Motor neuron (in vitro differentiated cells): ENCODE data around the gene MBP. TPM values are rescaled to one million over a fixed set of nuclear protein-coding genes. Genes with fewer than 3 reads are reported as not detected.

Experiments used
- ATAC-seq, 8 experiments: fragments of 200-7000 bp; cut with Tn5 transposase; replicated peaks in 6 of 8; 2 replicates each; pipeline ENCODE4 v1.8.0; 2021; ENCODE audit warnings: mild to moderate bottlenecking in 8 of 8, moderate library complexity in 8 of 8
- H3K27ac ChIP-seq, 2 donors: fragments of 250-450 bp; sonication (Bioruptor Pico); 2 replicates each; pipeline ENCODE4 v1.9.0; 2021; ENCODE audit warnings: antibody characterized with exemption in 2 of 2, mild to moderate bottlenecking in 2 of 2, moderate library complexity in 1 of 2
- H3K4me1 ChIP-seq, 2 donors: fragments of 250-450 bp; sonication (Bioruptor Pico); replicated peaks in 1 of 2; 2 replicates each; pipeline ENCODE4 v1.6.1; 2021; ENCODE audit warnings: antibody characterized with exemption in 2 of 2, mild to moderate bottlenecking in 2 of 2, moderate library complexity in 1 of 2
- H3K4me3 ChIP-seq, 5 donors: fragments of 250-450 bp; sonication (Bioruptor Pico); 2 replicates each; pipeline ENCODE4 v1.9.0; 2021; ENCODE audit warnings: antibody characterized with exemption in 5 of 5, mild to moderate bottlenecking in 5 of 5, moderate library complexity in 4 of 5
- WGBS, 10 experiments: fragments of 450-650 bp; shearing (Covaris generic); methylation state at CpG; one replicate each; pipeline ENCODE4 v1.0.0; 2022; 5-methylcytosine and 5-hydroxymethylcytosine counted together
- in situ Hi-C, 9 experiments: fragments of 400-800 bp; cut with MboI; loops; one replicate each; pipeline ENCODE4 v1.15.0; 2021; ENCODE audit warnings: low sequenced_read_pairs in 9 of 9, low pct_unique_long_range_greater_than_20kb in 2 of 9; ENCODE audit not compliant: unreplicated experiment in 9 of 9
- total RNA-seq, 8 experiments: library from RNA; unstranded; fragments of 300-600 nt; gene quantifications; 2 replicates each; pipeline versions ENCODE4 v1.2.3 to v1.2.4, GENCODE V29; 2022

MBP gene
- total RNA-seq, 8 experiments from 2014 or later: 1.6 to 52.1 (median 4.0) TPM

DNA sequence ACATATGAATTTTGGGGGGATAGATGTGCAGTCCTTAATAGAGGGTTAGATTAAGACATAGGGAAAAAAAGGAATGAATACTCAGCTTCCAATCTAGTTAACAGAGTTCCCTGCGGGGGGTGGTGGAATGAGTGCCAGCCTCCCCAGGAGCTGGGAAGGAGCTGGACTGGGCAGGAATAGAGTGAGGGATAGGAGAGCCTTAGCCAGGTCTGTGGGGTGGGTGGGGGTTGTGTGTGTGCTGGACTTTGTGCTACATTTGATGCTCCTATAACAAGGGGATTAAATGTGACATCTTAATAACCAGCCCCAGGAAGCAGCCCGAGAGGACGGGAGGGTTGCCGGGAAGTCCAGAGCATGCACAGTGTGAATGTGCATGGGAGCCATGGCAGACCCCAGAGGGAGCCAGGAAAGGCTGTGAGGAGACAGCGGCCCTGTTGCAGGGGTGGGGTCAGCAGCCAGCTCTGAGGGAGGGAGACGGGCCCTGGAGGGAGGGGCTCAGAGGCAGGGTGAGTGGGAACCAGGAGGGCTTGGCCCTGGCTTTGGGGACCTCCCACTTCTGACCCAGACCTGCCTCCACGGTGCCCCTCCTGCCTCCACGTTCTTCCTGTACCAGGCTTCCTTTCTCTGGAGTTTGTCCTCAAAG lies 3.6 kb upstream of the MBP start:
- no peak overlapping the region for H3K4me3 ChIP-seq
- no peak for ATAC-seq
- in situ Hi-C loops: no loop called here
- no peak overlapping the region for H3K27ac ChIP-seq
- peaks cover 1 to 2% of the 10 kb centered on the region in 2 donors for H3K4me1 ChIP-seq
- WGBS, 10 experiments: 60 to 100% (median 75%) methylated on average over 1 to 4 of the region's 8 CpGs; no CpG with 5 or more reads in 7 of the 10 experiments

DNA sequence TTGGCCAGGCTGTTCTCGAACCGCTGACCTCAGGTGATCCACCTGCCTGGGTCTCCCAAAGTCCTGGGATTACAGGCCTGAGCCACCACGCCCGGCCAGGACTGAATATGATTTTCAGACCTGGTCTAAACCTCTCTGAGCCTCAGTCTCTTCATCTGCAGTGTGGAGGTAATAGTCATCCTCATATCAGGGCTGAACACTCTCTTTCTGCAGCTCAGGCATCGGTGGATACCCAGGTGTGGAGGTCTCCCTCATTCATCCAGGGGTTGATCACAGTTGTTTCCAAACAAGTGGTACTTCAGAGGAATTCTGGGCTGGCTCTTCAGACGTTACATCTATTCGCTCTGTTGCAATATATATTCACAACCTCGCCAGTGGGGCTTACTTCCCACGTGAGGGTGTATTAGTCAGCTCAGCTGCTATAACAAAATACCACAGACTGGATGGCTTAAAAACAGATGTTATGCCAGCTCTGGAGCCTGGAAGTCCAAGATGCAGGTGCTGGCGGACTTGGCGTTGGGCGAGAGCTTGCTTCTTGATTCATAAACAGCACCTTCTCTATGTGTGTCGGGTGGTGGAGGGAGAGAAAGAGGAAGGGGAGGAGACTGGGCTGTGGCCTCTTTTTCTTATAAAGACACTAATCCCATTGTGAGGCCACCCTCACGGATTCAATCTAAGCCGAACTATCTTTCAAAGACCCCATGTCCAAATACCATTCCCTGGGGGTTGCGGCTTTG lies 2.9 kb upstream of the MBP start:
- Histone ChIP-seq H3K4me1 (peaks cover 2 to 8% of the 10 kb centered on the region in 2 donors), H3K4me3 (no peak overlapping the region), H3K27ac (no peak overlapping the region)
- no peak for ATAC-seq
- in situ Hi-C loops: no loop called here
- 76 to 100% (median 94%) methylated on average over 2 to 10 of the region's 16 CpGs; no CpG with 5 or more reads in 2 of the 10 experiments for WGBS, 10 experiments

DNA sequence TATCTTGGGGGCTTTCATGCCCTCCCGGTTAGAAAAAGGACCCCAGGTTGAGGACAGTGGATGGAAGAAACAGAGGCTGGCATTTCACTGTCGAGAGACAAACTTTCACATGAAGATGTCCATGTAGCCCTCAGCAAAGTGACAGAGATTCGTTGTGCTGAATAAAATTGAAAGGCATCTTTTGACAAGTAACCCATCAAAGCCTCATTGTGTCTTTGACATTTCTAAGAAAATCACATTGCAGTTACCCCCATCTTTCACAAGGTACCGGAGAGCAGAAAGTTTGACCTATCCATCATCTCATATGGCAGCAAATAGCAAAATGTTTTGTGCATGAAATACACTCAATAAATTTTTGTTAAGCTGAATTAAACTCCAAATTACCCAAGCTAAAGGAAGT lies 2.0 kb upstream of the MBP start:
- no peak for ATAC-seq
- 60 to 100% (median 85%) methylated on average over 1 to 4 of the region's 4 CpGs; no CpG with 5 or more reads in 3 of the 10 experiments for WGBS, 10 experiments
- in situ Hi-C loops: no loop called here
- Histone ChIP-seq H3K4me1 (peaks cover 2 to 8% of the 10 kb centered on the region in 2 donors), H3K4me3 (no peak overlapping the region), H3K27ac (no peak overlapping the region)

DNA sequence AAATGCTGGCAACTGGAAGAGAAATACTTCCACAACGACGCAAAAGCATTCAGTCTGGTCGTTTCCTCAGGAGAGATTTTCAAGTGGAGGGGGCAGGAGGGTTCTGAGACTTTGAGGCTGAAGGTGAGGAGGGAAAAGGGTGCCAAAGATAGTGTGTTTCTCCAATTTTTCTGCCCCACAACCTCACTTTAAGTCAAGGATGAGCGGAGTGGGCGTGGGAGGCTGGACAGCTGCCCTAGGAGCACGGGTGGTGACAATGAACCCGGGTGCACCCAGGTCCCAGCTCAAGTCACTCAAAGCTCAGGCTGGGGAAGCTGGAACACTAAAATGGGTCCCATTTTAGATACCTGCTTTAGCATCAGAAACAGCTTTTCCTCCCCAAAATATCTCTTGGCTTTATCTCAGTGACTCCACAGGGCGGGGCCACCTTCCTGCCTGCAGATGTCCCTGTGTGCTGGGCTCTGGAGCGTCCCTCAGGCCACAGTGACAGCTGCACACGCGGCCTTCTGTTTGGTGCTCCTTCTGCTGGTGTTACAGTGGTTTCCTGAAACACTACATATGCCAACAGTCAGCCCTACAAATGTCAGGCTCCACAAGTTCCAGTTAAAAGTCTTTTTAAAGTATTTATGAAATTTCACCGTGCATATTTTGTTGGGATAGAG lies 1.4 kb upstream of the MBP start:
- peak in 7 of 8 experiments; percentile 12 to 53 (median 38) for ATAC-seq
- Histone ChIP-seq H3K27ac (no peak overlapping the region), H3K4me1 (peaks cover 2 to 12% of the 10 kb centered on the region in 2 donors), H3K4me3 (no peak overlapping the region)
- in situ Hi-C loops: no loop called here
- WGBS, 10 experiments: 16 to 100% (median 50%) methylated on average over 1 to 9 of the region's 12 CpGs; no CpG with 5 or more reads in 2 of the 10 experiments

DNA sequence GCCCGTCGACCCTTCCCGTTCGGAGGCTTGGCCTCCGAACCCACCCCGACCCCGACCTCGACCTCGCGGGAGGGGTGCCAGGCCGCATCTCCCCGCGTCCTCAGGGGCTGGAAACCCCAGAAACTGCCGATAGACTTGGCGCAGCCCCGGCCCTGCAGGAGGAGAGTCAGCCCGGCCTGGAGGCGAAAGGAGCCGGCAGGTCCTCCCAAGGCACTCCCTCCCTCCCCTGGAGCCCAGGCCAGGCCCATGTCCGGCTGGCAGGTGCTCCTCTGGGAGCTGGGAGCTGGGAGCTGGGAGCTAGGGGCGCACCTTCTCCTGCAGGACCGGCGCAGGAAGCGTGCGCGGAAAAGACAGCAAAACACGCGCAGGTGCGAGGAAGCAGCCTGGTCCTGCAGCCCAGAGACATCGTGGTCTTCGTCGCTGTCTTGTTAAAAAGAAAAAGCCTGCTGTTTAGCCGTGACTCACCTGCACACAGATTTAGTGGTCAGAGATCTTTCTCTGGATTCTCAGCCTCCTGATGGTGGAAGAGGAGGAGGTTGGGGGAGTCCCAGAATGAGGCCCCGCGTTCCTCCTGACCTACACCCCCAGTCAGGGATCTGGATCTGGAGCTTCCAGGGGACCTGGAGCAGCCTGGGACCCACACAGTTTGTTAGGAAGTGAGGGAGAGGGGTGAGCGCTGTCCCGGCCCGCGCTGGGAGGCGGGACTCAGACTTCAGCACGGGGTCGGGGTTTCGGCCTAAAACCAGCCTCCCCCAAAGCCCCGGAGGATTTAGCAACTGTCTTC lies 660 bp upstream of the MBP start:
- ATAC-seq: peak in 5 of 8 experiments; percentile 6 to 23 (median 15)
- WGBS, 10 experiments: 17 to 100% (median 43%) methylated on average over 2 to 11 of the region's 44 CpGs; no CpG with 5 or more reads in 5 of the 10 experiments
- Histone ChIP-seq H3K4me3 (peak overlapping the region in 2 of 5 donors; percentile 40 to 50), H3K4me1 (peaks cover 2 to 12% of the 10 kb centered on the region in 2 donors), H3K27ac (no peak overlapping the region)
- in situ Hi-C loops: no loop called here

DNA sequence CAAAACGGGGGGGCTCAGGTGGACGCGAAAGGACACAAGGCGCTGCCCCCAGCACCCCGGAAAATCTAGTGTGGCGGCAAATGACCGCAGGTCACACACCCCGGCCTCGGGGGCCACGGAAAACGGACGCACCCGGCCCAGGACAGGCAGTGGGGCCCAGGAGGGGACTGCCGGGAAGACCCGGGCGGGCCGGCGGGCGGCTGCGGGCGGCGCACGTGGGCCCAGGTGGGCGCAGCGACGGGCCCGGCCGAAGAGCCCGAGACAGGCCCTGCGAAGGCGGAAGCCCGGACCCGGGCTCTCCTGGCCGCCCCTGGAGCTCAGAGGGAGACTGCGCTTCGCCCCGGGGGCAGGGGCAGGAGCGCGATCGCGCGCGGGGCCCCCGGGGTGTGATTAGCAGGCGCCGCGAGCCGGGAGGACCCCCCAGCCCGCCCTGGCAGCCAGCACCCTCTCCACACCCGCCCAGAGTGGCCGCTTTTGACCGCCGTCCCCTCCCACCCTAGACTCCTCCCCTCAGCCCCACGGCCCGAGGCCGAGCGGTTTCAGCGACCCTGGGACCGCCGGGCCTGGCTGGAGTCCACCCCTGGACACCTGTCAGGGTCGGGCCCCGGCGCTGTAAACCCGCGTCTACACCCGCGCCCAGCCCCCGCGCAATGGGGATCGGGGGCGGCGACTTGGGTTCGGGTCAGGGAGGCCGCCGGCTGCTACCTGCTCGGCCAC lies 773 bp downstream of the MBP start:
- Histone ChIP-seq H3K4me1 (peaks cover 5 to 12% of the 10 kb centered on the region in 2 donors), H3K4me3 (peak overlapping the region; percentile 25 to 50 (median 40)), H3K27ac (no peak overlapping the region)
- in situ Hi-C loops: no loop called here
- peak; percentile 41 to 76 (median 70) for ATAC-seq
- WGBS, 10 experiments: 0 to 10% methylated on average over 3 to 4 of the region's 76 CpGs; no CpG with 5 or more reads in 8 of the 10 experiments

DNA sequence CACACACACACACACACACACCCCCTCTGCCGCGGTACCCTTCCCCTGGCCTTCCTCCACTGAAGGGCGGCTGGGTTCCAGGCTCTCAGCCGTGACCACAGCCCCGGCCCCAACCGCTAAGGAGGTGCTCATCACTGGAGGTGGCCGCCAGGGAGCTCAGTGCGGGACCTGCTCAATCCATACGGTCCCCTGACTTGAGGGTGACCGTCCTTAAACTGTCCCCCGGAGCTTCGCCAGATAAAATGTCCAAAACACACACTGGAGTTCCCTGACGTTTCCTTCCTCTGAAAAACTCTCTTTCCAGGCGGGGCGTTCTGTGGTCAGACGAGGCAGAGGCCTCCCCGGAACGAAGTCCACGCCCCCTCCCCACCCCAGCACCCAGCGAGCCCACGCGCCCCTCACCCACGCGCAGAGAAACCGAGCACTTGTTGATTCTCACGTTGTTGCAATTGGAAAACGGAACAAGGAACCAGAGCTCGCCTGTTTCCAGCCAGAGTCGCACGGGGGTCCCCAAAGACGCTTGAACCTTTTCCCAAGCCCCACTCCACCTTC lies 1.4 kb downstream of the MBP start:
- WGBS, 10 experiments: 0 to 60% (median 3%) methylated on average over 2 to 5 of the region's 31 CpGs; no CpG with 5 or more reads in 7 of the 10 experiments
- H3K27ac ChIP-seq: no peak overlapping the region
- H3K4me1 ChIP-seq: peaks cover 5 to 12% of the 10 kb centered on the region in 2 donors
- H3K4me3 ChIP-seq: peak overlapping the region in 4 of 5 donors; percentile 25 to 50 (median 42)
- peak in 3 of 8 experiments; percentile 3 to 4 (median 3) for ATAC-seq
- in situ Hi-C loops: no loop called here

DNA sequence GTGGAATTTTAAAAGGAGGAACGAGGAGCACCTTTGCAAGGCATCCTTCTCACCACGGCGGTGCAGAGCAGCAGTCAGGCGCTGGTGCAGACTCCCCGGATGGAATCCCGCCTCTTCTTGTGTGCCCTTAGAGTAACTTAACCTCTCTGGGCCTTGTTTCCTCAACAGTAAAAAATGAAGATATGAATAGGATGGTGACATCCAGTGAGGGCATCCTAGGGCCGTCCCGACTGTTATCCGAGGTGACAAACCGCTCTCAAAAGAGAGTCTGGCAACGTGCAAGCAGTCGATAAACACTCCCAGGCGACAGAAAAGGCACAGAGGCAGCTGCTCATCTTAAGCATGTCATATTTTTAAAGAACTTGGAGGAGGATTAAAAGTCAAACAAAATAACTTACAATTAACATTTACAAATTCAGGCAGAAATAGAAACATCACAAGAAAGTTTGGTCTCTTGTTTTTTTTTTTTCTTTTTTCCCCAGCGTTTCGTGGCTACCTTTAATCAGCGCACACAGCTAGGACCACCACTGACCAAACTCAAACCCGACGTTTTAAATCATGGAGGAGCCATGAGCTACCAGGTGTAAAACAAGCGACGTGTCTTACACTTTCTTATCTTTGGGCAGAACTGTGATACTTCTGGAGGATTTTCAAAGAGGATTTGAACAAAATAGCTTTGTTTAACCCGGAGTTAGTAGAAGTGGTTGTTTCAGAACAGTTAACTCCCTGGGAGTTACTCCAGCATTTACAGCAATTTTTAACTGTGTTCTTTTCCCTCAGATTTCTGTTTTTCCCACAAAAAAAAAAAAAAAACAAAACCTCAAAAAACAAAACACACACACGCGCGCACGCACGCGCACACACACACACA lies 2.1 kb downstream of the MBP start:
- in situ Hi-C loops: no loop called here
- no peak overlapping the region for H3K4me3 ChIP-seq
- peaks cover 5 to 12% of the 10 kb centered on the region in 2 donors for H3K4me1 ChIP-seq
- 54 to 95% (median 85%) methylated on average over 1 to 24 of the region's 27 CpGs for WGBS, 10 experiments
- ATAC-seq: no peak
- no peak overlapping the region for H3K27ac ChIP-seq

DNA sequence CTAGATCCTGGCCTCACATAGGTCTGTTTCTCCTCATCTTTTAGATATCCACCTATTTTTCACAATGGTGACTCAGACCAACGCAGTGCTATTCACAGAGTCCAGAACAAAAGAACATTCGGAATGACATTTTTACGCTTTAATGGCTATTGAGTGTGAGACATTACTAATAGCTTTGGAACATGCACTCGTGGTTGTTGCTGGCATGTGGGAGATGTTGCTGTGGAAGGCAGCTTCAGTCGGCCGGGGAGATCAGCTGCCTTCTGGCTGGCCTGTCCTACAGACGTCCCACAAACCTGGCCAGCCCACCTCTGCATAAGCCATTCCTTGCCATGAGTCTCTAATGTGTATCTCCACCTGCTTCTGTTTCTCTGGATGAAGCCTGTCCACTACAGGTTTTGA lies 3.4 kb downstream of the MBP start:
- WGBS, 10 experiments: 0 to 93% (median 43%) methylated on average over 1 to 7 of the region's 7 CpGs
- Histone ChIP-seq H3K4me1 (peaks cover 5 to 12% of the 10 kb centered on the region in 2 donors), H3K4me3 (no peak overlapping the region), H3K27ac (no peak overlapping the region)
- peak in 5 of 8 experiments; percentile 42 to 61 (median 50) for ATAC-seq
- in situ Hi-C loops: no loop called here

DNA sequence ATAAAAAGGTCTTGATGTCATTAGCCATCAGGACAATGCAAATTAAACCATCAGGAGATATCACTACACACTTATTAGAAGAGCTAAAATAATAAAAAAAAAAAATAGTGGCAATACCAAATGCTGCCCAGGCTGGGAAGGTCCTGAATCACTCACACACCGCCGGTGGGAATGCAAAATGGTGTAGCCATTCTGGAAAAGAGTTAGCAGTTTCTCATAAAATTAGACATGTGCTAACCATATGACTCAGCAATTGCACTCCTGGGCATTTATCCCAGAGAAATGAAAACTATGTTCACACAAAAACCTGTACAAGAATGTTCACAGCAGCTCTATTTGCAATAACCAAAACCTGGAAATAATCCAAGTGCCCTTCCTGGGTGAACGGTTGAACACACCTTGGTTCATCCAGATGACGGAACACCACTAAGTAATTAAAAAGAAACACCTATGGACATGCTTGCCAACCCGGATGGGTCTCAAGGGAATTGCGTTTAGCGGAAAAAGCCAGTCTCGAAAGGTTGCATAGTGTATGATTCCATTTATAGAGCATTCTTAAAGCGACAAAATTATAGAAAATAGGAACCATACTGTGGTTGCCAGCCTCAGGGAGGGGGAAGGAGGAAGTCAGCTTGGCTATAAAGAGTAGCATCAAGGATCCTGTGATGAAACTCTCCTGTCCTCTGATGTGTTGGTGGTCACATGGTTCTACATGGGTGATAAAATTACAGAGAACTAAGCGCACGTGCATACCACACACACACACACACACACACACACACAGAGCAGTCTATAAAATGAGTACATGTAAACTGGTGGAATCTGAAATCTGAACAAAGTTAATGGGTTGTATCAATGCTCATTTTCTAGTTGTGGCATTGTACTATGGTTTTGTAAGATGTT lies 4.6 kb downstream of the MBP start:
- 0 to 100% (median 94%) methylated on average over 1 to 11 of the region's 11 CpGs for WGBS, 10 experiments
- in situ Hi-C loops: no loop called here
- no peak overlapping the region for H3K4me3 ChIP-seq
- no peak overlapping the region for H3K27ac ChIP-seq
- peak in 3 of 8 experiments; percentile 51 to 66 (median 58) for ATAC-seq
- peaks cover 5 to 12% of the 10 kb centered on the region in 2 donors for H3K4me1 ChIP-seq
